SK-N-SH (cell line): ENCODE measurements around the gene POLR3GL. TPM values are rescaled to one million over a fixed set of nuclear protein-coding genes. Genes with fewer than 3 reads are reported as not detected.
"Not testable (repeated sequence)": the region's sequence is repeated elsewhere in the genome, so short reads cannot be mapped to it uniquely, and the experiment has no call there.

Experiments
- CTCF ChIA-PET: fragments of 300-600, 350-600 bp; formaldehyde crosslinking; extraction: SDS; loops from one replicate; lab custom pipeline; 2021; lab: Yijun Ruan, JAX
- POLR2A ChIA-PET: fragments of 350-600 bp; sonication (Branson Sonifier 250); formaldehyde crosslinking; extraction: SDS; loops from one replicate; lab custom pipeline; 2020; ENCODE audit warnings: antibody characterized with exemption, inconsistent platforms; lab: Yijun Ruan, JAX
- DNase-seq: peaks from one replicate; pipeline ENCODE4 v3.0.0; 2012
- H2AFZ ChIP-seq: fragments of 200-600 bp; sonication (generic); 2 replicates; pipeline ENCODE4 v1.8.1; 2016; ENCODE audit warnings: antibody characterized with exemption, mild to moderate bottlenecking, low read depth
- H3F3A ChIP-seq: fragments of 200-600 bp; sonication (generic); replicated peaks from 2 replicates; pipeline ENCODE3; 2016; ENCODE audit warnings: antibody characterized with exemption, mild to moderate bottlenecking; ENCODE audit not compliant: insufficient read depth
- H3K27ac ChIP-seq, 2 experiments: fragments of 200-500 bp in 1 of 2; fragments of 200-600 bp in 1 of 2; sonication (Bioruptor generic) in 1 of 2; sonication (generic), shearing (Covaris generic) in 1 of 2; 2 replicates each; pipeline versions ENCODE4 v1.5.1 to v1.6.1; 2014 to 2016; ENCODE audit warnings: low read depth in 2 of 2, inconsistent platforms in 1 of 2, low read length in 1 of 2, mild to moderate bottlenecking in 1 of 2, mixed read lengths in 1 of 2
- H3K27me3 ChIP-seq: fragments of 200-600 bp; sonication (generic), shearing (Covaris generic); 2 replicates; pipeline ENCODE4 v1.6.1; 2016; ENCODE audit warnings: mixed run types; ENCODE audit not compliant: insufficient read depth
- H3K36me3 ChIP-seq, 2 experiments: fragments of 200-500 bp in 1 of 2; fragments of 200-600 bp in 1 of 2; sonication (Bioruptor generic) in 1 of 2; sonication (generic) in 1 of 2; replicated peaks in 1 of 2; 2 replicates each; pipeline versions ENCODE3 to v1.5.1; 2014 to 2016; ENCODE audit warnings: low read length in 1 of 2, mild to moderate bottlenecking in 1 of 2; ENCODE audit not compliant: insufficient read depth in 2 of 2, control insufficient read depth in 1 of 2
- H3K4me1 ChIP-seq, 2 experiments: fragments of 200-500 bp in 1 of 2; fragments of 200-600 bp in 1 of 2; sonication (Bioruptor generic) in 1 of 2; sonication (generic), shearing (Covaris generic) in 1 of 2; 2 replicates each; pipeline versions ENCODE4 v1.5.1 to v1.6.1; 2014 to 2016; ENCODE audit warnings: low read depth in 1 of 2, low read length in 1 of 2, mixed run types in 1 of 2; ENCODE audit not compliant: insufficient read depth in 2 of 2, control insufficient read depth in 1 of 2
- H3K4me2 ChIP-seq: fragments of 200-600 bp; sonication (generic), shearing (Covaris generic); 2 replicates; pipeline ENCODE4 v1.6.1; 2017; ENCODE audit warnings: mixed run types
- H3K4me3 ChIP-seq, 2 experiments: fragments of 200-500 bp in 1 of 2; fragments of 200-600 bp in 1 of 2; sonication (Bioruptor generic) in 1 of 2; sonication (generic), shearing (Covaris generic) in 1 of 2; 2 replicates each; pipeline versions ENCODE4 v1.5.1 to v1.8.1; 2014 to 2016; ENCODE audit warnings: low read depth in 2 of 2, inconsistent platforms in 1 of 2, low read length in 1 of 2, mild to moderate bottlenecking in 1 of 2, mixed read lengths in 1 of 2, moderate library complexity in 1 of 2
- H3K79me2 ChIP-seq: fragments of 200-600 bp; sonication (generic); 2 replicates; pipeline ENCODE4 v1.8.1; 2017; ENCODE audit warnings: mild to moderate bottlenecking; ENCODE audit not compliant: insufficient read depth
- H3K9ac ChIP-seq: fragments of 200-600 bp; sonication (generic); 2 replicates; pipeline ENCODE4 v1.6.1; 2017; ENCODE audit warnings: mixed run types
- H3K9me2 ChIP-seq: fragments of 200-600 bp; sonication (generic); 2 replicates; pipeline ENCODE4 v1.6.1; 2017; ENCODE audit warnings: mixed run types
- H3K9me3 ChIP-seq: fragments of 200-600 bp; sonication (generic); 2 replicates; pipeline ENCODE4 v1.6.1; 2017; ENCODE audit warnings: mixed run types, mild to moderate bottlenecking, moderate library complexity
- H4K20me1 ChIP-seq: fragments of 200-600 bp; sonication (generic); 2 replicates; pipeline ENCODE4 v1.6.1; 2017; ENCODE audit warnings: mild to moderate bottlenecking, mixed run types; ENCODE audit not compliant: insufficient read depth
- FOSL2 ChIP-seq: IDR thresholded peaks from 2 replicates; pipeline ENCODE4 v1.4.0; 2012; ENCODE audit warnings: low read depth, mild to moderate bottlenecking, moderate library complexity, borderline replicate concordance
- MEF2A ChIP-seq: IDR thresholded peaks from 2 replicates; pipeline ENCODE4 v1.4.0; 2012; ENCODE audit warnings: low read depth, borderline replicate concordance
- WGBS: methylation state at CpG from one replicate; pipeline ENCODE4 v1.1.6; 2017; ENCODE audit warnings: low lambda C conversion rate; 5-methylcytosine and 5-hydroxymethylcytosine counted together
- polyA plus RNA-seq, 3 experiments: library from polyadenylated mRNA; depleted of rRNA; stranded (reverse); fragments of >200 nt; gene quantifications; 2 replicates each; pipeline ENCODE4 v1.2.3, GENCODE V29; 2012
- TF ChIP-seq, protein P1 (sequence below): IDR thresholded peaks from 2 replicates; pipeline ENCODE4 v1.4.0; 2012; ENCODE audit warnings: low read depth, borderline replicate concordance

POLR3GL gene
- polyA plus RNA-seq, 1 of the 3 experiments (the other 2 are of a cell fraction) = 15.8 TPM

DNA sequence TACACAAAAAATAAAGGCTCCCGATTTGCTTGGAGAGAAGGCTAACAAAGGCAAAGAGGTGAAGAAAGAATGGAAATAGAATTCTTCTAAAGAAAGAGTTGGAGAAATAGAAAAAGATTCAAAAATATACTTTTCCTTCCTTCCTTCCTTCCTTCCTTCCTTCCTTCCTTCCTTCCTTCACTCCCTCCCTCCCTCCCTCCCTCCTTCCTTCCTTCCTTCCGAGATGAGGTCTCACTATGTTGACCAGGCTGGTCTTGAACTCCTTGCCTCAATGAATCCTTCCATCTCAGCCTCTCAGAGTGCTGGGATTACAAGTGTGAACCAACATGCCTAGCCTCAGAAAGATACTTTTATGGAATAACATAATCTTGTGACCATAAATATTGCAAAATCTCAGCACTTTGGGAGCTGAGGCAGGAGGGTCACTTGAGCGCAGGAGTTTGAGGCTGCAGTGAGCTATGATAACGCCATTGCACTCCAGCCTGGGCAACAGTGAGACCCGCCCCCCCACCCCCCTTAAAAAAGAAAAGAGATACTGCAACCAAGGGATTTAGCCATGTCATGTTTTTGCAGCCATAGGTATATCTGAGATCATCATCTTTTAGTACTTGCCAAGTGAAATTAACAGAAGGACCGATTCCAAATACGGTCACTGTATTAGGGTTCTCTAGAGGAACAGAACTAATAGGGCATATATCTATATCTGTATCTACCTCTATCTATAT, 58.1 kb downstream of the POLR3GL start:
- no peak for DNase-seq
- H3K9me2 ChIP-seq = no peaks in the 10 kb centered on the region
- no peak overlapping the region for H2AFZ ChIP-seq
- WGBS = 43% methylated on average over 7 of the region's 7 CpGs
- no peak overlapping the region for H3K4me2 ChIP-seq
- H3K9me3 ChIP-seq = no peaks in the 10 kb centered on the region
- TF ChIP-seq MEF2A (no peak), FOSL2 (no peak)
- TF ChIP-seq, protein P1, sequence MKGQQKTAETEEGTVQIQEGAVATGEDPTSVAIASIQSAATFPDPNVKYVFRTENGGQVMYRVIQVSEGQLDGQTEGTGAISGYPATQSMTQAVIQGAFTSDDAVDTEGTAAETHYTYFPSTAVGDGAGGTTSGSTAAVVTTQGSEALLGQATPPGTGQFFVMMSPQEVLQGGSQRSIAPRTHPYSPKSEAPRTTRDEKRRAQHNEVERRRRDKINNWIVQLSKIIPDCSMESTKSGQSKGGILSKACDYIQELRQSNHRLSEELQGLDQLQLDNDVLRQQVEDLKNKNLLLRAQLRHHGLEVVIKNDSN = no peak
- no peak overlapping the region for H3K27ac ChIP-seq
- no peak overlapping the region for H3K9ac ChIP-seq
- no peak overlapping the region for H3K4me3 ChIP-seq
- H3K79me2 ChIP-seq = no peaks in the 10 kb centered on the region
- no peaks in the 10 kb centered on the region for H3K27me3 ChIP-seq
- H3K36me3 ChIP-seq = no peaks in the 10 kb centered on the region
- ChIA-PET POLR2A (no interaction called here), CTCF (interaction anchor here (0.7 to 2.7 kb wide), 5 partner anchors 10 to 177 kb away, joined by 3 to 10 read pairs (median 7); partner anchors contain the start of gene NUDT17)
- peaks cover 0 to 9% of the 10 kb centered on the region in 2 experiments; a peak in 3 of 4 replicates for H3K4me1 ChIP-seq
- H4K20me1 ChIP-seq = no peaks in the 10 kb centered on the region
- H3F3A ChIP-seq = no peaks in the 10 kb centered on the region

DNA sequence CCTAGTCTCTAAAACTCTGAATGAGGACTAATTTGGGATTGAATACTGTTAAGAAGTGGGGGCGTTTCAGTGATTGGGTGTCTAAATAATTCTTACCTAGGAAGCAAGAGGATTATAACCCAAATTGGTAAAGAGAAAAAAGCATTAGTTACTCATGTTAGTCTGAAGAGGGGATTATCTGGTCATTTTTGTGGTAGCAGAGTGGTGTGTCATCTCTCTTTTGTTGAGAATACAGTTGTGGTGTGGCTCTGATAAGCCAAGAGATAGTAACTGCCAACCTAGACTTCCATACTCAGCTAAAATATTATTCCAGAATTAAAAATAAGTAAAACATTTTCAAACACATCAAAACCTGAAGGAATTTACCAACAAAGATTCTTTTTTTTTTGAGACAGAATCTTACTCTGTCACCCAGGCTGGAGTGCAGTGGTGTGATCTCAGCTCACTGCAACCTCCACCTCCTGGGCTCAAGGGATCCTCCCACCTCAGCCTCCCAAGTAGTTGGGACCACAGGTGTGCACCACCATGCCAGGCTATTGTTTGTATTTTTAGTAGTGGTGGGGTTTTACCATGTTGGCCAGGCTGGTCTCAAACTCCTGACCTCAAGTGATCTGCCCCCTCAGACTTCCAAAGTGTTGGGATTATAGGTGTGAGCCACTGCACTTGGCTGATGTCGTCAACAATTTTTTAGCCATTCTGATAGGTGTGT, 61.5 kb downstream of the POLR3GL start:
- CTCF ChIA-PET = interaction anchor here (1.0 to 2.1 kb wide), 4 partner anchors 10 to 140 kb away, joined by 3 to 6 read pairs (median 4); partner anchors contain the start of gene ANKRD35
- DNase-seq, POLR2A ChIA-PET: not testable (repeated sequence)

GRCh38 chr1:146026650-146027049, 62.2 kb downstream of the POLR3GL start:
- CTCF ChIA-PET = interaction anchor here (1.0 to 2.1 kb wide), 4 partner anchors 9 to 135 kb away, joined by 3 to 6 read pairs (median 4); no protein-coding TSS in a partner anchor
- H4K20me1 ChIP-seq, H3F3A ChIP-seq, H3K4me1 ChIP-seq, H3K79me2 ChIP-seq, H3K27me3 ChIP-seq, DNase-seq, H2AFZ ChIP-seq, H3K4me2 ChIP-seq, H3K9me2 ChIP-seq, H3K4me3 ChIP-seq, H3K9me3 ChIP-seq, H3K27ac ChIP-seq, POLR2A ChIA-PET, H3K9ac ChIP-seq, H3K36me3 ChIP-seq: not testable (repeated sequence)
- 28% methylated on average over 1 of the region's 1 CpG for WGBS

More for the DNA sequence above, 61.5 kb downstream of the POLR3GL start:
- not testable (repeated sequence) for H2AFZ ChIP-seq, H3K79me2 ChIP-seq, H3K4me3 ChIP-seq, H3K9ac ChIP-seq, H3K27me3 ChIP-seq, H3K9me3 ChIP-seq, H3K4me1 ChIP-seq, H4K20me1 ChIP-seq, H3K36me3 ChIP-seq, H3K4me2 ChIP-seq, H3F3A ChIP-seq, H3K27ac ChIP-seq, H3K9me2 ChIP-seq
- WGBS = 49% methylated on average over 2 of the region's 2 CpGs

Other genes with a start within 250 kb of the POLR3GL start
- gene CD160, start 245.2 kb upstream of the POLR3GL start, polyA plus RNA-seq (2012; rRNA removed) = not detected in 2 replicates
- gene RNF115, start 140.6 kb upstream of the POLR3GL start, polyA plus RNA-seq (2012; rRNA removed) = 4.8 and 6.1 TPM in 2 replicates
- 34.1 and 40.9 TPM in 2 replicates for gene POLR3C, start 140.5 kb upstream of the POLR3GL start, polyA plus RNA-seq (2012; rRNA removed)
- gene NUDT17, start 119.1 kb upstream of the POLR3GL start, polyA plus RNA-seq (2012; rRNA removed) = 7.8 and 8.1 TPM in 2 replicates
- gene PIAS3, start 105.6 kb upstream of the POLR3GL start, polyA plus RNA-seq (2012; rRNA removed) = 35.5 and 39.1 TPM in 2 replicates
- gene ANKRD35, start 78.8 kb upstream of the POLR3GL start, polyA plus RNA-seq (2012; rRNA removed) = 0.05 and 0.08 TPM in 2 replicates
- gene ITGA10, start 54.6 kb upstream of the POLR3GL start, polyA plus RNA-seq (2012; rRNA removed) = 2.1 and 2.6 TPM in 2 replicates
- 26.1 and 34.5 TPM in 2 replicates for gene PEX11B, start 46.0 kb upstream of the POLR3GL start, polyA plus RNA-seq (2012; rRNA removed)
- gene RBM8A, start 37.2 kb upstream of the POLR3GL start, polyA plus RNA-seq (2012; rRNA removed) = 236 TPM in 2 replicates
- gene LIX1L, start 6.7 kb upstream of the POLR3GL start, polyA plus RNA-seq (2012; rRNA removed) = 39.1 and 39.4 TPM in 2 replicates
- gene ANKRD34A, start 115 bp upstream of the POLR3GL start, polyA plus RNA-seq (2012; rRNA removed) = 2.6 and 3.6 TPM in 2 replicates
- gene TXNIP, start 31.9 kb downstream of the POLR3GL start, polyA plus RNA-seq (2012; rRNA removed) = 44.6 and 77.3 TPM in 2 replicates
- 0.05 TPM in 1 of 2 replicates, not detected in the other for gene HJV, start 57.0 kb downstream of the POLR3GL start, polyA plus RNA-seq (2012; rRNA removed)
- 0.66 and 0.88 TPM in 2 replicates for gene NBPF10, start 180.1 kb downstream of the POLR3GL start, polyA plus RNA-seq (2012; rRNA removed)